Inflammatory macrophage treated with lipopolysaccharide for 4 hours (primary cell): ENCODE measurements around the gene RIT2.

Experiments used
- DNase-seq: peaks from one replicate; pipeline ENCODE4 v3.0.0-alpha.2; 2020

The RIT2 gene

GRCh38 chr18:43080671-43081070 lies 34.8 kb downstream of the RIT2 start:
- no peak for DNase-seq

- DNase-seq: no peak
These were observed 36.1 kb downstream of the RIT2 start for GRCh38 chr18:43079422-43079821.

GRCh38 chr18:43078478-43079092 lies 36.9 kb downstream of the RIT2 start:
- no peak for DNase-seq

- no peak for DNase-seq
These were observed 37.8 kb downstream of the RIT2 start for GRCh38 chr18:43077510-43078308.

- no peak for DNase-seq
These were observed 41.7 kb downstream of the RIT2 start for GRCh38 chr18:43073771-43074170.

- DNase-seq: no peak
These were observed 46.7 kb downstream of the RIT2 start for GRCh38 chr18:43068781-43069180.

- no peak for DNase-seq
These were observed 47.9 kb downstream of the RIT2 start for GRCh38 chr18:43067570-43067969.

GRCh38 chr18:43061816-43062215 lies 53.7 kb downstream of the RIT2 start:
- DNase-seq: no peak

GRCh38 chr18:43061318-43061717 lies 54.2 kb downstream of the RIT2 start:
- no peak for DNase-seq

- no peak for DNase-seq
These were observed 55.5 kb downstream of the RIT2 start for GRCh38 chr18:43060020-43060419.

- no peak for DNase-seq
These were observed 60.5 kb downstream of the RIT2 start for GRCh38 chr18:43054815-43055519.

GRCh38 chr18:43049021-43049420 lies 66.5 kb downstream of the RIT2 start:
- no peak for DNase-seq

- no peak for DNase-seq
These were observed 69.2 kb downstream of the RIT2 start for GRCh38 chr18:43046322-43046721.

GRCh38 chr18:43043626-43044025 lies 71.9 kb downstream of the RIT2 start:
- no peak for DNase-seq

GRCh38 chr18:43040281-43040680 lies 75.2 kb downstream of the RIT2 start:
- no peak for DNase-seq

GRCh38 chr18:43034683-43035500 lies 80.6 kb downstream of the RIT2 start:
- DNase-seq: no peak

- no peak for DNase-seq
These were observed 84.3 kb downstream of the RIT2 start for GRCh38 chr18:43031169-43031568.

- no peak for DNase-seq
These were observed 86.1 kb downstream of the RIT2 start for GRCh38 chr18:43029414-43029813.

GRCh38 chr18:43022874-43023273 lies 92.6 kb downstream of the RIT2 start:
- DNase-seq: peak; percentile 2

GRCh38 chr18:43017622-43018021 lies 97.9 kb downstream of the RIT2 start:
- no peak for DNase-seq

- no peak for DNase-seq
These were observed 102.0 kb downstream of the RIT2 start for GRCh38 chr18:43013486-43013885.

GRCh38 chr18:43012951-43013350 lies 102.5 kb downstream of the RIT2 start:
- no peak for DNase-seq

- no peak for DNase-seq
These were observed 104.9 kb downstream of the RIT2 start for GRCh38 chr18:43010611-43011010.
